Keratinocyte (primary cell): Measurements from ENCODE around the gene FBXO42. TPM values are rescaled to one million over a fixed set of nuclear protein-coding genes. Genes with fewer than 3 reads are reported as not detected.
A peak's percentile ranks its signal among the peaks of the same experiment; 100 is the strongest.

ENCODE experiments used
- DNase-seq: peaks from one replicate; pipeline ENCODE4 v3.0.0-alpha.2; 2011; ENCODE audit warnings: low read depth, missing footprints, low spot score
- FAIRE-seq: peaks from 2 replicates; lab custom pipeline; 2011; peaks lifted over from hg19 to GRCh38; lab: Jason Lieb, UNC
- H2AFZ ChIP-seq: 2 replicates; pipeline ENCODE4 v1.6.0; 2012; ENCODE audit warnings: low read length, control low read depth, inconsistent platforms; ENCODE audit not compliant: control insufficient read depth
- H3K27ac ChIP-seq: 2 replicates; pipeline ENCODE4 v1.5.1; 2011; ENCODE audit warnings: low read length; ENCODE audit not compliant: control insufficient read depth, insufficient read depth
- H3K27me3 ChIP-seq: 3 replicates; pipeline ENCODE4 v1.6.0; 2011; ENCODE audit warnings: low read length; ENCODE audit not compliant: control insufficient read depth, insufficient read depth; ENCODE audit errors: extremely low read depth
- H3K36me3 ChIP-seq, 2 experiments: 2 replicates in 1 of 2; 3 replicates in 1 of 2; pipeline ENCODE4 v1.5.1; 2011; ENCODE audit warnings: low read length in 2 of 2, mild to moderate bottlenecking in 1 of 2; ENCODE audit not compliant: control insufficient read depth in 2 of 2, insufficient read depth in 2 of 2; ENCODE audit errors: extremely low read depth in 1 of 2
- H3K4me1 ChIP-seq: 3 replicates; pipeline ENCODE4 v1.5.1; 2011; ENCODE audit warnings: low read length; ENCODE audit not compliant: control insufficient read depth, insufficient read depth; ENCODE audit errors: extremely low read depth
- H3K4me2 ChIP-seq: 3 replicates; pipeline ENCODE4 v1.6.0; 2011; ENCODE audit warnings: low read depth, low read length; ENCODE audit not compliant: control insufficient read depth, insufficient read depth; ENCODE audit errors: extremely low read depth
- H3K4me3 ChIP-seq, 3 experiments: fragments of 200-600 bp in 1 of 3; sonication (generic) in 1 of 3; 2 replicates in 2 of 3; 3 replicates in 1 of 3; pipeline ENCODE4 v1.5.1; 2011 to 2016; ENCODE audit warnings: low read length in 3 of 3, mild to moderate bottlenecking in 3 of 3, control low read depth in 2 of 3, inconsistent platforms in 1 of 3, low read depth in 1 of 3, mixed read lengths in 1 of 3, mixed run types in 1 of 3, moderate library complexity in 1 of 3; ENCODE audit not compliant: control insufficient read depth in 2 of 3, insufficient read depth in 2 of 3; ENCODE audit errors: extremely low read depth in 1 of 3
- H3K79me2 ChIP-seq: 2 replicates; pipeline ENCODE4 v1.6.0; 2012; ENCODE audit warnings: low read length; ENCODE audit not compliant: control insufficient read depth, insufficient read depth
- H3K9ac ChIP-seq: 3 replicates; pipeline ENCODE4 v1.6.0; 2011; ENCODE audit warnings: low read length; ENCODE audit not compliant: control insufficient read depth, insufficient read depth; ENCODE audit errors: extremely low read depth
- H3K9me1 ChIP-seq: 3 replicates; pipeline ENCODE4 v1.6.0; 2011; ENCODE audit warnings: low read length; ENCODE audit not compliant: control insufficient read depth, insufficient read depth; ENCODE audit errors: extremely low read depth
- H3K9me3 ChIP-seq: 2 replicates; pipeline ENCODE4 v1.5.1; 2012; ENCODE audit warnings: low read depth, low read length; ENCODE audit not compliant: control insufficient read depth
- H4K20me1 ChIP-seq: 3 replicates; pipeline ENCODE4 v1.6.0; 2011; ENCODE audit warnings: low read length; ENCODE audit not compliant: control insufficient read depth, insufficient read depth; ENCODE audit errors: extremely low read depth
- CTCF ChIP-seq, 3 experiments: IDR thresholded peaks in 1 of 3; conservative IDR thresholded peaks in 1 of 3; optimal IDR thresholded peaks in 1 of 3; 2 replicates in 2 of 3; 3 replicates in 1 of 3; pipeline versions ENCODE3 to v1.5.1; 2011; ENCODE audit warnings: low read length in 3 of 3, mild to moderate bottlenecking in 3 of 3, moderate library complexity in 2 of 3, control low read depth in 1 of 3, inconsistent platforms in 1 of 3; ENCODE audit not compliant: insufficient read depth in 2 of 3; ENCODE audit errors: extremely low read depth in 1 of 3
- EZH2 ChIP-seq: IDR thresholded peaks from one replicate; pipeline ENCODE4 v1.6.1; 2012; ENCODE audit warnings: inconsistent platforms, mild to moderate bottlenecking, low read length, moderate library complexity
- dilution Hi-C: fragments of 300-500 bp; cut with MboI; formaldehyde crosslinking; loops from one replicate; pipeline ENCODE4 v1.7.0; 2020; ENCODE audit warnings: low sequenced_read_pairs; ENCODE audit not compliant: extremely low pct_ligation_motif_present
- polyA plus RNA-seq, 5 experiments: library from polyadenylated mRNA; depleted of rRNA in 3 of 5; stranded (reverse) in 3 of 5; stranded (forward) in 1 of 5; unstranded in 1 of 5; fragments of >200 nt; gene quantifications; 1 replicate in 1 of 5; 2 replicates in 3 of 5; 3 replicates in 1 of 5; pipeline versions ENCODE4 v1.2.1 to v1.2.3, GENCODE V29; 2011 to 2012; ENCODE audit warnings: missing spikeins in 2 of 5, low read depth in 1 of 5, low replicate concordance in 1 of 5

FBXO42 gene
- polyA plus RNA-seq, 1 donor (not counting 4 experiments of a cell fraction or from before 2014, with no cell fraction given) = 14.1 TPM

DNA sequence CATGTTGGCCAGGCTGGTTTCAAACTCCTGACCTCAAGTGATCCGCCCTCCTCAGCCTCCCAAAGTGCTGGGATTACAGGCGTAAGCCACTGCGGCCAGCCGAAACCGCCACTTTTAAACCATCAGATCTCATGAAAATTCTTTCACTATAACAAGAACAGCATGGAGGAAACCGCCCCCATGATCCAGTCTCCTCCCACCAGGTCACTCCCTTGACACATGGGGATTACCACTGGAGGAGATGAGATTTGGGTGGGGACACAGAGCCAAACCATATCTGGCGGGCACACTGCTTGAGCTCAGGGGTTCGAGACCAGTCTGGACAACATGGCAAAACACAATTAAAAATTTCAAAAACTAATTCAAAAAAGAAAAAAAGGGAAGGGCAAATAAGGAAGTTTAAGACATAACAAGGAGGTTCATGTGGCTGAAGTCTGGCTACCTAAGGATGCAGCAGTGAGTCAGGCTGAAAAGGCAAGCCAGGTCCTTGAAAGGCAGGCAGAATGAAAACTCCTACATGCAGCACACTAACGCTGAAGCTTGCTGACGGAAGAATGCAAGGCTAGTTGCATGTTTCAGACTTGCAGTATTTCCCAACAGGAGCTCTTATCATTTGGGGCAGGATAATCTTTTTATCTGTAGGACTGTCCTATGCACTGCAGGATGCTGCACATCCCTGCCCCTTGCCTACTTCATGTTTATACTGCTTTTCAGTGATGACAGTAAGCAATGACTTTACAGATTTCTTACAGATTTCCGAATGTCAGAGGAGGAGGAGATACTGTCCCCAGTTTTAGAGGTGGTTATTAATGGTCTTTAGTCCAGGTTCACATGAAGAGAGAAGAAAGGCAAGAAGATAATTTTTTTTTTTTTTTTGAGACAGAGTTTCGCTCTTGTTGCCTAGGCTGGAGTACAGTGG, 49.3 kb downstream of the FBXO42 start:
- Histone ChIP-seq H3K27ac (no peak overlapping the region), H3K36me3 (peaks cover 2 to 11% of the 10 kb centered on the region in 2 experiments), H3K9me1 (no peaks in the 10 kb centered on the region), H3K4me3 (no peak overlapping the region), H3K4me1 (peaks cover 15% of the 10 kb centered on the region), H3K9me3 (no peaks in the 10 kb centered on the region), H3K79me2 (peaks cover 2% of the 10 kb centered on the region), H4K20me1 (no peaks in the 10 kb centered on the region), H3K9ac (no peak overlapping the region), H3K27me3 (no peaks in the 10 kb centered on the region), H2AFZ (no peak overlapping the region), H3K4me2 (no peak overlapping the region)
- TF ChIP-seq CTCF (optimal IDR thresholded peaks at IDR 0.05 in 1 of 3, IDR thresholded peaks at IDR 0.05 in 1 of 3, conservative IDR thresholded peaks at IDR 0.05 in 1 of 3; ENCODE audit: extremely low read depth in 1 of 3, insufficient read depth in 2 of 3, low read length in 3 of 3) (no peak), EZH2 (no peak)
- FAIRE-seq (no peak), DNase-seq (no peak)
- dilution Hi-C loops = no loop called here

DNA sequence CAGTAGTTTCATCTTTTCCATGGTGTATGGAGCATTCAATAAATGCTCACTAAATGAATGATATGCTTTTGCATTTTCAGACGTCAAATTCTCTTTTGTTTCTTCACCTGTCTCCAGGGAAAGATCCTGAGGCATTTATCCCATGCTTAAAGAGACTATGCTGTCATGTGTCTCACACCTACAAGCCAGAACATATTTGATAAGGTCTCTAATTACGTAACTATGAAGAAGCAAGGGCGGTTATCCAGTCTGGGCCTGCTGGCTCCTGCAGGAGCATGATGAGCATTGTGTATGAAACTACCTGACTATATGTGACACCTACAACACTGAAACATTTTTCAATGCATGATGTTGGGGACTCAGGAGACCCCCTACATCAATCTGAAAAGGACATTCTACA, 51.8 kb downstream of the FBXO42 start:
- dilution Hi-C loops = no loop called here
- peak; percentile 92 for FAIRE-seq
- no peaks in the 10 kb centered on the region for H4K20me1 ChIP-seq

More for the DNA sequence above, 51.8 kb downstream of the FBXO42 start:
- Histone ChIP-seq H3K27me3 (no peaks in the 10 kb centered on the region), H3K36me3 (peaks cover 3 to 8% of the 10 kb centered on the region in 2 experiments), H3K4me1 (peaks cover 15% of the 10 kb centered on the region), H3K4me2 (peak overlapping the region; percentile 35), H2AFZ (no peak overlapping the region), H3K9ac (no peak overlapping the region), H3K9me1 (no peaks in the 10 kb centered on the region), H3K27ac (peak overlapping the region; percentile 62), H3K79me2 (peaks cover 2% of the 10 kb centered on the region), H3K9me3 (no peaks in the 10 kb centered on the region), H3K4me3 (no peak overlapping the region)
- peak; percentile 80 for DNase-seq
- no peak for TF ChIP-seq CTCF (optimal IDR thresholded peaks at IDR 0.05 in 1 of 3, IDR thresholded peaks at IDR 0.05 in 1 of 3, conservative IDR thresholded peaks at IDR 0.05 in 1 of 3; ENCODE audit: extremely low read depth in 1 of 3, insufficient read depth in 2 of 3, low read length in 3 of 3)
- no peak for TF ChIP-seq EZH2
